Esophagus mucosa (tissue), 1 donor: ENCODE measurements around the gene PER1. TPM values are rescaled to one million over a fixed set of nuclear protein-coding genes. Genes with fewer than 3 reads are reported as not detected.

Experiments used
- ATAC-seq: fragments of 200-7000 bp; cut with Tn5 transposase; one replicate; pipeline ENCODE4 v1.9.1; 2020
- total RNA-seq: library from RNA; stranded (reverse); gene quantifications from one replicate; pipeline ENCODE4 v1.2.4, GENCODE V29; 2023
- donor health status: DM: yes; HTN: yes; CAD: no.

Gene PER1
- total RNA-seq, 1 donor from 2014 or later = 65.0 TPM

DNA sequence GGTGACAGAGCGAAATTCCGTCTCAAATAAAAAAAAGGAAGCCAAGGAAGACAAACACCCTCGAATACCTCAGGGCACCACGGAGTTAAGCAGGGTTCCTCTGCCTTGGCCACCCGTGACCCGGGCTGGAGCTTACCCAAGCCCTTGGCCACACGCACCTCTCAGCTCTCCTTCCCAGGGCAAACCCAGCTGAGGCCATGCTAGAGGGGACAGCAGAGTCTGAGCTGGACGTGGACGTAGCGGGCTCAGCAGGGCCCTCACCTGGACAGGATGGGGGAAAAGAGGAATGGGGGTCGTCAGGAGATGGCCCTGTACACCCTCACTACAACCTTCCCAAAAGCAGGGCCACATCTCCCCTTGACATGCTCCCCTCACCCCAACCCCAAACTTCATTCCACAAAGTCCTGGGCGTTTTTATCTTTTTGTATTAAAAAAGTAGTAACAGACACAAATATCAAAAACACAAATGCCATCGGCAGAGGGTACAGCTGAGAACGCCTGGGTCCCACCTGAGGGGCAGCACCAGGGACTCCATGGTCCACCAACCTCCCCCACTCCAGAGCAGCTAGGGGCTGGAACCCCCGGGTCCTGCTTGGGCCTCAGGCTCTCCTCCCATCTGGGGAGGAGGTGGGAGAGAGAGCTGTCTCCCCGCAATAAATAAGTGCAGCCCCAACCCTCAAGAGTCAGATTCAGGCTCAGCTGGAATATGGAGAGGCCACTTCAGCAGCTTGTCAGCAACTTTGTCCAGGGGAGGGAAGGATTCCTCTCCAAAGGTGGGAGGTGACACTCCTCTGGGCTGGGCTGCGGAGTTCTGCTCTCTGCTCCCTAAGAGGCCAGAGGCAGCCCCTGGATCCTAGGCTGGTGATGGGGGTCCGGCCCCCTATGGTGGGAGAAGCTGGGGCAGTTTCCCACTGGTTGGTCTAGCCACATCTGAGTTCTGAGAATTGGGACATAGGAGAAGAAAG, 11.9 kb downstream of the PER1 start:
- no peak for ATAC-seq

DNA sequence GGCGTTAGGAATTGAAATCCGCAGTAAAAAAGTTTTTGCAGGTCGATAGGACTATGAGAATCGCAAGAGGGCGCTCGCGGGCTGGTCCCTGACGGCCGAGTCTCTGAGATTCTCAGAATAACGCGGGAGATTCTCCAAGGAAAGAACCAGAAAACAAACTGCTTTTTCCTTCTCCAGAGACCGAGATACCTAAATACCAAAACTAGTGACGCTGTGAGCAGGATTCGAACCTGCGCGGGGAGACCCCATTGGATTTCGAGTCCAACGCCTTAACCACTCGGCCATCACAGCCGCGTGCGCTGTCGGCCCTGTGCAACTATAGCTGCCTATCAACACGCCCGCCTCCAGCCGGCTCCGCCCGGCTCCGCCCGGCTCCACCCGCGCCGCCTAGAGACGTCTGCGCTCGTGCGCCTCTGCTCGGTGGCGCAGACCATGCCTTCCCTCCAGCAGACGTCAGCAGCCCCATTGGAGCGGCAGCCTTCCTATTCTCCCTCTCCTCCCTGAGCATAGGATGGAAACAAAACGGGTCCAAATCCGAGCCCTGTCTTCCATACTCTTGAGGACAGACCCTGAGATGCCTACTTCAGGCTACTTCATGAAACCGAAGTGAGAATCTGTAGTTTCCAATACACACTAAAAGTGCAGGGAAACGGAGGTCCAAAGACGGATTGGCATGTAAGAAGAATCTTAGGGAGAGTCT, 13.4 kb downstream of the PER1 start:
- ATAC-seq = peak; percentile 90

DNA sequence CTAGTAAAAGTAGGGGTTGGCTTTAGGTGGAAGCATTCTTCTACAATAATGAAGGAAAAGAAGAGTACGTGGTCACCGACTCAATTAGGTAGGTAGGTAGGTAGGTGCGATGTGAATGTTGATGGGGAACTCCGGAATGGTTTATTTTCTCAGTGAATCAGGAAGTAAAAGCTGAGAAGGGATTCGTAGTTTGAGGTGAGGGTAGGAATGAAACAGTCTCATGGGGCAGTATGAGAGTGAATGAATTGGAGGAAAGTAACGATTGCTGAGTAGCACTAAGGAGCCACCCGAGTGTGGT, 13.9 kb downstream of the PER1 start:
- no peak for ATAC-seq

DNA sequence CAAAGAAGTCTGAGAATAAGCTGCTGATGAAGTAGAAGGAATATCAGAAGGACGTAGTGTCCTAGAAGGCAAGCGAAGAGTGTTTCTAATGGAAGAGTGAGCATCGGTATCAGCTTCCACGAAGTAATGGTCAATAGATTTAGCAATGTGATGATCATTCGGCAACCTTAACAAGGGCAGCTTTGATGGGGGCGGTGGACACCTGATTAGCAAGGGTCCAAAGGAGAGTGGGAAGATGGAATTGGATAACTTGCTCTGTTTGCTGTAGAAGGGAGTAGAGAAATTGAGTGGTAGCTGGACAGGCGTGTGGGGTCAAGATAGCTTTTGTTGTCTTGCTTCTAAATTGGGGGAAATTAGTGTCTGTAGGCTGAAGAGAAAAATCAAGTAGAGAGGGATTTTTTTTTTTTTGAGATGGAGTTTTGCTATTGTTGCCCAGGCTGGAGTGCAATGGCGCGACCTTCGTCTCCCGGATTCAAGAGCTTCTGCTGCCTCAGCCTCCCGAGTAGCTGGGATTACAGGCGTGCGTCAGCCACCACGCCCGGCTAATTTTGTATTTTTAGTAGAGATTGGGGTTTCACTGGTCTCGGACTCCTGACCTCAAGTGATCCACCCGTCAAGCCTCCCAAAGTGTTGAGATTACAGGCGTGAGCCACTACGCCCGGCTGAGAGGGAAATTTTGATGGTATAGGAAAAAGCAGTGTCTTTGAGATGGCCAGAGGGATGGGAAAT, 14.4 kb downstream of the PER1 start:
- no peak for ATAC-seq

DNA sequence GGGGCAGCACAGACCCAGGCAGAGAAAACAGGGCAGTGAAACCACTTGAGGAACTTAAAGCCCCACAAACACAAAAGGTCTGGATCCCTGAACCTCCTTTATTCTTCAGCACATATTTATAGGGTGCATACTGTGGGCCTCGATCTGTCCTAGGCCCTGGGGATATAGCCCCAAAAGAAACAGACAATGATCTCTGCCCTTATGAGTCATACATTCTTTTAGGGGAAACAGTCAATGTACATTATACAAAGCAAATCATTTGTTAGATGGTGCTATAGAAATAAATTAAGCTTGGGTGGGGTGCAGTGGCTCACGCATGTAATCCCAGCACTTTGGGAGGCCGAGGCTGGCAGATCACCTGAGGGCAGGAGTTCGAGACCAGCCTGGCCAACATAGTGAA, 18.3 kb downstream of the PER1 start:
- no peak for ATAC-seq

DNA sequence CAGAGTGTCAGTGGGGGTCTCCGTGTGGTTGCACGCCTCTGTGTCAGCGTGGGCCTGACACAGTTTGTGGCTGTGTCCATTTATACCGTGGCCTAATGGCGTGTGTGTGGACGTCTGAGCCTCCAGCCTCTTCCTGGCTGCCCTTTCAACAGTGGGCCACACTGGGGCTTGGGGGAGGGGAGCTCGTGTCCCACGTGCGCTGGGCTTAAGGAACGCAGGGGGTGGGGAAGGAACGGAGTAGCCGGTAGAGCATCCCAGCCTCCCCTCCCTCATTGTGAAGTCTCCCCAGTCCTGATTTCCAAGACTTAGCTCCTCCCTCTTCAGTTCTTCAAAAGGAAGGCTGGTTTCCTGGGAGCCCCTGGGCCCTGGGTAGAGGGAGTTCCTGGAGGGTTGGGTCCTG, 18.8 kb downstream of the PER1 start:
- peak; percentile 12 for ATAC-seq

DNA sequence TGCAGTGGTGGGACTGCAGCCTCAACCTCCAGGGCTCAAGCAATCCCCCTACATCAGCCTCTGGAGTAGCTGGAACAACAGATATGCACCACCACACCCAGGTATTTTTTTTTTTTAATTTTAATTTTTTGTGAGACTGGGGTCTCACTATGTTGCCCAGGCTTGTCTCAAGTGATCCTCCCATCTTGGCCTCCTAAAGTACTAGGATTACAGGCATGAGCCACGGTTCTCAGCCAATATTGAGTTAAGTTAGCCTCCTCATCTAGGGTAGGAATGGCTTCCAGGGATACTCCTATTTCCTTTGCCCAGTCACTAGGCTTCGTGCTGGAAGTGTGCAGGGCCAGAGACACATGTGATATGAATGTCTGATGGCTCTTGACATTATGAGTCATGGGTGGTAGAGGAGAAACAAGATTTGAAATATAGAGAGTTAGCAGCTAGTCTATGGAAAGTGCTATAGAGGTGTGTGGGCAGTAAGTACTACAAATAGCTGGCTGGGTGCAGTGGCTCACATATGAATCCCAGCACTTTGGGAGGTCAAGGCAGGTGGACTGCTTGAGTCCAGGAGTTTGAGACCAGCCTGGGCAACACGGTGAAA, 20.3 kb downstream of the PER1 start:
- peak; percentile 35 for ATAC-seq

DNA sequence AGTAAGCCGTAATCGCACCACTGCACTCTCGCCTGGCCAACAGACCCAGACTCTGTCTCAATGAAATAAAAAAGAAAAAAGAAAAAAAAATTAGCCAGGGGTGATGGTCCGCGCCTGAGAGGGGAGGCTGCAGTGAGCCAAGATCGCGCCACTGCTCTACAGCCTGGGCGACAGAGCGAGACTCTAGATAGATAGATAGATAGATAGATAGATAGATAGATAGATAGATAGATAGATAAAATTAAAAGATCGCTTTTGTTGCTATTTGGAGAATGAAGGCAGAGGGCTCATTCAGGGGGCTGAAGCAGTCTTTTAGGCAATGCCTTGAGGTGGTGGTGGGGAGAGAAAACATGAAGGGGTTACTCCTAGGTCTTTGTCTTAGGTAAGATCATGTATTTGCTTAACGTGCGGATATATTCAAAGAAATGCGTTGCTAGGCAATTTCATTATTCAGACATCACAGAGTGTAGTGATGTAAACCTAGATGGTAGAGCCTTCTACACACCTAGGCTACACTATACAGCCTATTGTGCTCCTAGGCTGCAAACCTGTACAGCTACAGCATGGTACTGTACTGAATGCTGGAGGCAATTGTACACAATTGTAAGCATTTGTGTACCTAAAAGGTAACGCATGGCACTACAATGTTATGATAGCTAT, 23.9 kb downstream of the PER1 start:
- no peak for ATAC-seq

DNA sequence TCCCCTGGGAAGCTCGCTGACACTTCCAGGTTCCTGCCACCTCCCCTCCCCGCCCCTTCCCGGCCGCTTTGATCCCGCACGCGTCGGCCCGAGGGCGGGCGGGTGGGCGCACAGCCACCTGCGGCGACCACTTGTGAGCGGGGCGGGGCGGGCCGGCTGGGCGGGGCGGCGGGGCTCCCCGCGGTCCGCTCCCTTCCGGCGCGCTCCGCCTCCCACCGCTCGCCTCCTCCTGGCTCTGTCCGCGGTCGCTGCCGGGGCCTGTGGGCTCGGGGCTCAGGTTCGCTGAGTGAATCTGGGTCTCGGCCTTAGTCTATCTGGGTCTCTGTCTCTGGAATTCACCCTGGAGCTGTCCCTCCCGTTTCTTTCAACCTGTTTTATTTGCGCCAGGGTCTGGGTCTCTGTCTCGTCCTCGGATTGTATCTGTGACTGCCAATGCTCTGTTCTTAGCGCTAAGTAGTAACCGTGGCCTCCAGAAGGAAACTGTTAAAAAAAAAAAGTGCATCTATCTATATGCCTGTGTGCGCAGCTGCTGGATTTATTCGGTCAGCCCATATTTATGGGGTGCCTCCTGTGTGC, 25.6 kb downstream of the PER1 start:
- ATAC-seq = peak; percentile 7

DNA sequence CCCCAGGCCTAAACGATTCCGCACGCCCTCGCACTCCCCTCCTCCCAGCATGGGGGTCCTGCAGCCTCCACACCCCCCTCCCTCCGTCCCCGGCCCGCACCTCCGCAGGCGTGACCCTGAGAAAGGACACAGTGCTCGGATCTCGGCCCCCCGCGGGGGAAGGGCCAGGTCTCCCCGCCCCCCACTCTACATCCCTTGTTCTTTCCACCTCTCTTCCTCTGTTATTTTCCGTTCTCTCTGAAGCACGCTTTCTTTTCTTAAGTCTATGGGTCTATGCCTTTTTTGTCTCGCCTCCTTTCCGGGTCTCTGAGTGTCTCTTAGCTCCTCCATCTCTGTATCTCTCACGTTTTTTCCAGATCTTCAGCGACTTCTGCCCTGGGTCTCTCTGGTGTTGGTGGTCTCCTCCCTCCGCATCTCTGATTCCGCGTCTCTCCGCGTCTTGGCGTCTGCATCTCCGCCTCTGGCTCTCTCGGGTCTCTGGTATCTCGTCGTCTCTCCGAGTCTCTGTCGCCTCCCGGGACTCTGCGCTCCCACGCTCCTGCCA, 26.2 kb downstream of the PER1 start:
- ATAC-seq = no peak

DNA sequence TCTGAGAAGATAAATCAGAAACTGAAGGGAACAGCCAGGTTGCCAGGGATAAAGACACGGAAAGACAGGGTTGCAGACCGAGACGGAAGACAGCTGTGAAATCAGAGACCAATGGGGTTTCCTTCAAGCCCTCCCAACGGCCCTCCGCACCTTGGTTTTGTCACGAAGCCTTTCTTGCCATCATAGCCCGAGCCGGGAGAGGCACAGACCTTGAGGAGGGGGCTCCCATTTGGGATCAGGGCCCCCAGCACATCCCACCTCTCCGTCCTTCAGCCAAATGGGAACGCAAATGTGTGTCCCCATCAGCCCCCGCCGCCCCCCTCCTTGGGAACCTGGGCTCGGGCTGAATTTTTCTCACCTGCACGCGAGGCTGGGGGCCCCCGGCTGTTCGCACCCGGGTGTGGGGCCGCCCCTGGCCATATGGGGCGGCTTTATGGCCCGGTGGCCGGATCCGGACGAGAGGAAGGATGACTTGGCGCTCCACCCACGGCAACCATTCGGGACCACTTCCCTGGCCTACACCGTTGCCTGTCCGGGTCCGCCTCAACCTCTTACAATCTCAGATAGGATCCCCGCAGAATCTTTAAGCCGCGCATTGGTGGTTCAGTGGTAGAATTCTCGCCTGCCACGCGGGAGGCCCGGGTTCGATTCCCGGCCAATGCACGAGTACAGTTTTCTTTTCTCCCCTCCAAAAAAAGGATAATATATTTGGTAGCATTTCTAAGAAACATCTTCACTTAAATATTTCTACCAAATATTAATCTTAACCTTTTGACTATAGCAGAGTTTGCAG, 26.9 kb downstream of the PER1 start:
- ATAC-seq = peak; percentile 7

DNA sequence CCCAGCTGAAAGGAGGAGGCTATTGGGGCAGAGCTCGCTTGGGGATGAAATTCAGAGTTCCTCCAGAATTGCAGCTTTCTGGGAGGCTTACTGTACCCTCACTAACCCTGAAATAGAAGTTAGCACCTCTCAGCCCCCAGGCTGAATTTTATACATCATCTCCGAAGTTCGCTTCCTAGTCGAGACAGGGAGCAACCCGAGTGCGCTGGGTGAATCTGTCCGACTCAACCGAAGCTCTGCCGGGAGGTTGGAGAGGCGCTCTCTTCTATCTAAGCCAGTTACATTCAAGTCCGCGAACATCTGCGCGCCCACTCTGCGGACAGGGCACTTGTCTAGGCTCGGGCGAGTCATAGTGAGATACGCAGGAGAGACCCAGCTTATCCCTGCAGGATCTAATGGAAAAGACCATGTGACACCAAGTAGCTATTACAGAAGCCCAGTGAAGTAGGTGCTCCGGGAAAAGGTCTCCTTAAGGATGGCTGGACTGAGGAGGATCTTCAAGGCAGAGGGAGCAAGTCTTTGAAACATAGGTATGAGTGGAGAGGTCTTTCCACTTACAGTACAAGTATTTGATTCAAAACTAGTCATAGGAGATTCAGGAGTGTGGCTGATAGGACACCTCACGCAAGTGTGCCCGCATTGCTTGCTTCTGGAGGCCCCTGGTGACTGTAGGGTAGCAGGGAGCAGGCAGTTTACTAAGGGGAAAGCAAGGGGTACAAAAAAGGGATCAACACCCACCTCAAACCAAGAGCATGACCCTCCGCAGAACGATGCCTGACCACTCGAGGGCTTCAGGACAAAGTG, 27.7 kb downstream of the PER1 start:
- ATAC-seq = no peak

DNA sequence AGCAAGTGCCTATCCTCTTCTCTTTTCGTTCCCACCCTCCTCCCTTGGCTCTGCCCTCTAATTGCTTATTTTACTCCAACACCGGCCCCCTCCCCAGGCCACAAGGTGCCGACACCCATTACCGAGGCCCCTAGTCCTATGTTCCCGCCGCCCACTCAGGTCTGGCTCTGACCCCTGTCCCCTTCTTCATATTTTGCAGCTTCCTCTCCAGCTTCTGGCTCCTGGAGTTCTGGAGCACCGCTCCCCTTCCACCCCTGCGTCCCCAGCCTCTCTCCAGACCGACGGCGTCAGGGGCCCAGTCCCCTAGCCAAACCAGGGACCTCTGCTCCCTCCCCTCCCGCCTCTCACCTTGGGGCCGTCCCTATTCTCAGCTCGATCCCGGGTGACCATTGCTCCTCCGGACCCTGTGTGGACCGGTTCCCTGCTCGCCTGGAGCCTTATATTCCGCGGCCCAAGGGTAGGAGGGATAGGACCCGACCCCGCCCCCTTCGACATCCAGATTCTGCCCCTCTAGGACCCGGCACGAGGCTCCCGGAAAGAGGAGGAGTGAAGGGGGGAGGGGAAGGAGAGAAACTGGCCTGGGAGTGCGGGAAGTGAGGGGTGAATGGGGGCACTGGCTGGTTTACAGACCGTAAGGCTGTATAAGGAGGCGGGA, 28.4 kb downstream of the PER1 start, which contains the start of gene HES7:
Gene HES7 (minus strand): TSS at position 412 of the 655 bp plus-strand sequence. CDS start 22 bp downstream, at position 390.
- ATAC-seq = no peak

DNA sequence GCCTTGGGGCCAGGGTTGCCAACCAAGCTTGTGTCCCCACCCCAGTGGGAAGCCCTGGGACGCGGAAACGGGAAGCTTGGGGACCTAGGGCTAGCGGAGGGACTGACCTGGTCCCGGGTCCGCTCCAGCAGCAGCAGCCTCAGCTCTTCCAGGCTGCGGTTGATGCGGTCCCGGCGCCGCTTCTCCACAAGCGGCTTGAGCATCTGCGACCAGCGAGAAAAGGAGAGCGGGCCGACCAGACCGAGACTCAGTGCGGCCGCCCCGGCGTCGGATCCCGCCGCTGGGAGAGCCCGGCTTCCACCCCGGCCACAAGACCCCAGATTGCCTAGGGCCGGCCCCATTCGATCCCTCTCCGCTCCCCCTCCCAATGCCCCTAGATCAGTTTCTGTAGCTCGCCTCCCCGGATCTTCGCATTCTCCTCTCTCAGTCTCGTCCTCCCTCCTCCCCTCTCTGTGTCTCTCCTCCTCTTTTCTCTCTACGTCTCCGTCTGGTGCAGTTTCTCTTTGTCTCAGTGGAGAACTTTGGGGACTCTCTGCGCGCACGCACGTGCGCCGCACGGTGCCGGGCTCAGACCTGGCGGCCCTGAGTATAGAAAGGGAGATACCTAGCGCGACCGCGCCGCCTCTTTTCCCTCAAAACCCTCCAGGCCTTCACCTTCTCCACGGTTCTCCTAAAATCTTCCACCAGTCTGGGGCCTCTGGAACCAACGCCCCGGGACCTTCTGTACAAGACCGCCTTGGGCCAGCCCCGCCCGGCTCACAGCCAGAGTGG, 29.1 kb downstream of the PER1 start:
- ATAC-seq = no peak

DNA sequence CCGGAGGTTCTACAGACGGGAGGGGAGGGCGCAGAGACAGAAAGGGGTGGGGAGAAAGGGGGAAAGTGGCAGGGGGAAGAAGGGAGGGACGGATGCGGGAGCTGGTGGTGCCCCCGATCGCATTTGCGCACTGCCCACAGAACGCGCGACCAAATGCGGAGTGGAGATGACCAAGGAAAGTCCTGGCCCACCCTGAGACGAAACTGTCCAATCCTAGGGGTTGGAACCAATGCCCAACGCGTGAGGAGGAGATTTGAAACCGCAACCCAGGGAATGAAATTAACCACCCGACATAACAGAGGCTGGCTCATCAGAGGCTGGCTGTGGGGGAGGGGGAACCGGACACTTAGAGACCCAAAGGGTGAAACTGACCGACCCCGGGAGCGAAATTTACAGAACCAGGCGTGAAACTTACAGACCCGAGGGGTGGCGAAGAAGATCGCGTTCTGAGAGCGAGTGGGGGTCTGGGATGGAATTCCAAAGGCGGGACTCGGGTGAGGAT, 29.7 kb downstream of the PER1 start:
- ATAC-seq = no peak

DNA sequence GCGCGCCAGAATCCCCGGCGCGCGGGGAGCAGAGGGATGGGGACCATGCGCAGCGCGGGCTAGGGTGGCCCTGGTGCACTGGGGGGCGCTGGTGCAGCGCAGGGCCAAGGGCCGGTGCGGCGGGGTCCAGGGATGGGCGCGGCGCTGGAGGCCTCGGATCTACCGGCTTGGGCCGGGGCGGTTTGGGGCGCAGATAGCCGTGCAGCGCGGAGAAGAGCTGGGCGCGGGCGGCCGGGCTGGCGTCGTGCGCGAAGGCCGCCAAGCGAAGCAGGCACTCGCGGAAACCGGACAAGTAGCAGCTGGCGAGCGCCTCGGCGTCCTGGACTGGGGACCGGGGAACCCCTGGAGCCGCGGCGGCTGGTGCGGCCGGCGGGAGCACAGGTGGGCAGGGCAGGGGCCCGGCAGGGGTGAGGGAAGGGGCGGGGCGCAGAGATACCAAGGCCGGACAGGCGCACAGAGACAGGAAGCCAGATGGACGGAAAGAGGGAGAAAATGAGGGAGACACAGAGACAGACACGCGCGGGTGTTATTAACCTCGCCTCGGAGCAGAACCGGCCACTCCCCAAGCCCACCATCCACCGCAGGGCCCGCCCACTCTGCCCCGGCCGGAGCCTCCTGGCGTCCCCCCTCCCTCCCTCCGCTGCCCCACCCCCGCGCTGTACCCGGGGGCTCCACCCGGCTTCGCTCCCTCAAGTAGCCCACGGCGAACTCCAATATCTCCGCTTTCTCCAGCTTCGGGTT, 30.4 kb downstream of the PER1 start:
- ATAC-seq = no peak

DNA sequence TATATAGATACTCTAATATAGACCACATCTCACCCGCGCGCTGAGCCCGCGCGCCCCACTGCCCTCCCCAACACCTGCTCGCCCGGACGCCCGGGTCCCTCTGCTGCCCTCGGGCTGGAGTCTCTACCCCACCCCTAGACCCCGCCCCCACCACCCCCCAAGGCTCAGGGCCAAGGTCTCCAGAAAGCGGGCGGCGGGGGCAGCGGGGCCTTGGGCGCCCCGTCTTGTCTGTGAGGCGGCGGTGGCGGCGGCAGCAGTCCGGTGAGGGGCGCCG, 30.9 kb downstream of the PER1 start:
- ATAC-seq = no peak
